GM19099 (cell line): ENCODE measurements around the gene FBXO24.

Experiments
- POLR2A ChIP-seq: IDR thresholded peaks from 3 replicates; pipeline ENCODE4 v1.6.1; 2011; ENCODE audit warnings: low read depth; ENCODE audit not compliant: insufficient read length; ENCODE audit errors: extremely low read depth

FBXO24 gene

DNA sequence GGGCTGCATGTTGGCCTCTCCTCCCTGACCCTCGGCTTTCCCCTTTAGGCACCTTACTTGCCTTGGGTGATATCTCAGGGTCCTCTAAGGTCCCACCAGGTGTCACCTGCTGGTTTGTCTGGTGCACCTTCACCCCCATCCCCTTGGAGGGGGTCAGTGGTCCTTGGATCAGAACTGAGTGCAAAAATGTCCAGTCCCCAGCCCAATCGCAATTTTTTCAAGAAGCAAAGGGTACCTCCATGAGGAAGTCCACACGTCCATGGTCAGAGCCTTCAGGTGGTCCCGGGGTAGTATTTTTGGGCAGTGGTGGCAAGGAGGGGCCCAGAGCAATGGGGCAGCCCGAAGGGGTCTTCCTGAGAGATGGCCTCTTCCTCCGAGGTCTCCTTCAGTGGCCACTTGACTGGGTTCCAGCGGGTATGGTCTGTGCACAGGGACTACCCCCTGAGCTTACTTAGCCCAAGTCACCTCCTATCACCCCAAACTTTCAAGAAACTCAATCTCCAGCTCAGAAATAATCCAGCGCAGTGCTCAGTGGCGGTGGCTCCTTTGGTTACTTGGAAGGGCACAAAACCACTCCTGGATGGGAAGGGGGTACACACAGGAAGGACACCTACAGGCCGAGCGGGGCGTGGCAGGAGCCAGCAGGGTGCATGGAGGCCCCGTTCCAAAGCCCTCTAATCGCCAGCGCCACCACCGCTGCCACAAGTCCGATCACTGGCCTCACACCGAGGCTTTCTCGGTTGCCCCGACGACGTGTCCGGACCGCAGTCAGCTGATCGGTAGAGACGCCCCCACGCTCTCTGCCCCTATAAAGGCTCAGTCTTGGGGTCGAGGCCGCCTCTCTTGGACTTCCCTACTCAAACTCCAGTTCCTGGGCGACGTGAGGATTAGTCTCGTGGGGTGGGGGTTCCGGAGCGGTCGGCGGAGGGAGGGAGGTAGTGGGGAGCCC, 17.0 kb upstream of the FBXO24 start:
- TF ChIP-seq POLR2A = peak; percentile 23

DNA sequence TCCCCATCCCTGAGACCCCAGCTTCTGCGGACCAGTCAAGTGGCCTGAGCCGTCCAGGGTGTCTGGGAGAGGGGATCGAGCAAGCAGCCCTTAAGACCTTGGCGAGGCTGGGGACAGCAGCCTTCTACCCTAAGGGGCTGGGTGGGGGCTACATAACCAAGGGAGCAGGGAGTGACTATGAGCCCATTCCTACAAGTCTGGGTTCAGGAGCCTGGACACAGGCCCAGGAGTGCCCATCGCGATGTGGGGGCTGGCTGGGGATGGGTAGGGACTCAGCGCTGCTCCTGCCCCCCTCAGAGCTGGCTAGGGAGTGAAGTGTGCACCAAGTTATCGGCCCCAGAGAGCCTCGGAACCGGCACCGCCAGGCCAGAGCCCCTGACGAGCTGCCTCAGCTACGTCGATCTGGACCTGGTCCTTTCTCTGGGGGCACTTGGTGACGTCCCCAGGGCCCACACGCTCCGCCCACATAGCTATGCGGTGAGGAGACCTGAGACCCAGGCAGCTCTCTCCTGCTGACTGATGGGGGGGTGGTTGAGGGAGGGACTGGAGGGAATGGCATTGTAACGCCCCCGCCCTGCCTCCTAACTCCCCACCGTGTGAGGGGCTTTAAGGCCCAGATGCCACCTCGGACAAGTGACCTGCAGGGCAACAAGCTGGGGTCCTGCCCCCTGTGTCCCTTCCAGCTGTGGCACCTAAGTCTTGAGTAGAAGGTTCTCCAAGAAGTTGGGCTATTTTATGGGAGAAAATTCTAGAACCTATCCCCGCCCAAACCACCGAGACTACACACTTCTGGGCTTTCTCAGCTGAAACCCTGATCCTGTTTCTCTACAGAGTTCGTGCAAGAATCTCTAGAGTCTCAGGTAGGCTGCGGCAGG, 14.9 kb upstream of the FBXO24 start:
- no peak for TF ChIP-seq POLR2A

DNA sequence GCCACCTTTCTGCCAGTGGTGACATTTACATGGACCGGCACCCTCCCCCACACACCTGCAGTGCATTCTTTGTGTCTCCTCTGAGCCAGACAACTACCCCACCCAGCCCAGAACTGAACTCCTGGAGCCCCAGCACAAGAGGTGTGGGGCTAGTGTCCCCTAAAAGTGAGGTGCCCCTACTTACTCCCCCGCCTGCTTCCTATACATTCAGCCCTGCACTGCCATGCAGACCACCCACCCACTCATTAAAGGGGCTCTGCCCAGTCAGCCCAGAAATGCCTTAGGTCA, 14.4 kb upstream of the FBXO24 start:
- no peak for TF ChIP-seq POLR2A

DNA sequence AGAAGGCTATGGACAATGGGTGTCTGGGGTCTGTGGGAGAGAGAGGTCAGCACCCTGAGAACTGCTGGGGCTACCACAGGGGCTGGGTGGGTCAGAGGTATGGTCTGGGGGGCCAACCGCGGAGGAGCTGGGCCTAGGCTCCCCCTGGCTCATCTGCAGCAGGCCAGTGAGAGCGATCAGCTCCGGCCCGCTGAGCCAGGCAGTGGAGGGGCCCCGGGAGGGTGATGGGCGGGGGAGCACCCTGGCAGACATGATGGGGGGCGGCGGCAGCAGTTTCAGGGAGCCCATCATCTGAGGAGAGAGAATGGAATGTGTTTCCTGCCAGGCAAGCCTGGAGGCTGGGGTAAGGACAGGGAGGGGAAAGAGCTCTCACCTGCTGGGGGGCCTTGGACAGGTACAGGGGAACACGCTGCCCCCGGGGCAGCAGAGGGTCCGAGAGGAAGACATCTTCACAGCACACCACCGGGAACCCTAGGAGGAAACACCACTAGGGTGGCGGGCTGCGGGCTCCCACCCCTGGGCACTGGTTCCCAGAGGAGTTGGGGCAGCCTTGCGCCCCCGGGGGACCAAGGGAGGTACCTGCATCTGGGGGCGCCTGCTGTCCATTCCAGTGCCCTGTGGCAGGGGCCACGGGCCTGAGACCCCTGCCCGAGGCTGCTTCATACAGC, 13.7 kb upstream of the FBXO24 start:
- TF ChIP-seq POLR2A = no peak

DNA sequence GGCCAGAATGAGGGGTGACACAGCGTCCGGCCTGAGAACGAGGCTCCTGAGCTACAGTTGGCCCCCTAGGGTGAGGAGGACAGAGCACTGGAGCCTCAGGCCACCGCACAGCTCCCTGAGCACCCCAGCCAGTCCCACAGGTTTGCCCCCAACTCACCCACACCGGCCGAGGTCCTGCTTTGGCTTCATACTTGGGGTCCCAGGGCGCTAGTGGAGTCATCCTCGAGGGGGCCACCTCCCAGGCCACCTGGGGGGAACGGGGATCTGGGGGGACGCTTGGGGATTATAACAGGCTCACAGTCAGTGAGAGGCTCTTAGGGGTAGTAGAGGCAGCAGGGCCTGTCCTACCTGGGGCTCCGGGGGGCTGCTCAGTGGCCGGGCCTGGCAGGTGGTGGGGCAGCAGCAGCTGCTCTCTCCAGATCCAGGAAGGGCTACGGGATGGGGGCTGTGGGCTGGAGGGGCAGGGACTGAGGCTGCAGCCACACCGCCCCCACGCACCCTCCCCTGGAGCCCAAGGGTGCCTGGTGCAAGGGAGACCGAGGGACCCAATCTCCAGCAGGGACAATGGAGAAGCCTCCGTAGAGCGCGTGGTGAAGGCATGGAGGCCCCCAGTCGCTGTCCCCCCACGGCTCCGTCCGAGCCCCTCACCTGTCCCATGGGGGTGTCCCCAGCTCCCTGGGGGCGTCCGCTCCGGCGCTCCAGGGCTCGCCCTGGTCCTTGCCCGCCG, 13.0 kb upstream of the FBXO24 start:
- no peak for TF ChIP-seq POLR2A

DNA sequence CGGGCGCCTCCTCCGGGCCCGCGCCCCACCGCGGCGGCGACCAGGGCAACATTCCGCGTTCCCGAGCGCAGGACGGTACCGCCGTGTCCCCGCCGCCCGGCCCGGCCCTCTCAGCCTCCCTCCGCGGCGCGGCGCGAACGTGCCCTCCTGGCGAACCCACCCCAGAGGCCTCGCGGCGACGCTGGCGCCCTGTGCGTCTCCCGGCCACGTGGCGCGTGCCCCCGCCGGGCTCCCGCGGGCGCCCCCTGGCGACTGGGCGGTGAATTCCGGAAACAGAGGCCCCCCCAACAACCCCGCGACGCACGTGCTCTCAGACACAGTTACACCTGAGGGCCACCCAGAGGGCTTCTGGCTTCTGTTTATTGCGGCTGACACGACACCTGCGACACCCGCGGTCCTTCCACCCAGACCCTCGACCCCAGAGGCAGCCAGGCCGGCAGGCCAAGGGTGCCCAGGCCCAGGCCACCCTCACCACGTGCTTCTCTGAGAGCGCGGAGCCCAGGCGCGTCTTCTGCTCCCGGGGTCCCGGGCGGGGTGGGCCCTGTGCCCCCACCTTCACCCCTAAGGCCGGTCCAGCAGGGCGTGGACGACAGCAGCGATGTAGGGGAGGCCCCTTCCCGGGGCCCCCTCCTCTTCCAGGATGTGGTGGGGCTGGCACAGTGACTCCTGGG, 12.3 kb upstream of the FBXO24 start, which contains the start of gene SAP25:
Gene SAP25 (minus strand): TSS at position 210 of the 671 bp plus-strand sequence. CDS start 158 bp downstream, at position 52.
- no peak for TF ChIP-seq POLR2A

DNA sequence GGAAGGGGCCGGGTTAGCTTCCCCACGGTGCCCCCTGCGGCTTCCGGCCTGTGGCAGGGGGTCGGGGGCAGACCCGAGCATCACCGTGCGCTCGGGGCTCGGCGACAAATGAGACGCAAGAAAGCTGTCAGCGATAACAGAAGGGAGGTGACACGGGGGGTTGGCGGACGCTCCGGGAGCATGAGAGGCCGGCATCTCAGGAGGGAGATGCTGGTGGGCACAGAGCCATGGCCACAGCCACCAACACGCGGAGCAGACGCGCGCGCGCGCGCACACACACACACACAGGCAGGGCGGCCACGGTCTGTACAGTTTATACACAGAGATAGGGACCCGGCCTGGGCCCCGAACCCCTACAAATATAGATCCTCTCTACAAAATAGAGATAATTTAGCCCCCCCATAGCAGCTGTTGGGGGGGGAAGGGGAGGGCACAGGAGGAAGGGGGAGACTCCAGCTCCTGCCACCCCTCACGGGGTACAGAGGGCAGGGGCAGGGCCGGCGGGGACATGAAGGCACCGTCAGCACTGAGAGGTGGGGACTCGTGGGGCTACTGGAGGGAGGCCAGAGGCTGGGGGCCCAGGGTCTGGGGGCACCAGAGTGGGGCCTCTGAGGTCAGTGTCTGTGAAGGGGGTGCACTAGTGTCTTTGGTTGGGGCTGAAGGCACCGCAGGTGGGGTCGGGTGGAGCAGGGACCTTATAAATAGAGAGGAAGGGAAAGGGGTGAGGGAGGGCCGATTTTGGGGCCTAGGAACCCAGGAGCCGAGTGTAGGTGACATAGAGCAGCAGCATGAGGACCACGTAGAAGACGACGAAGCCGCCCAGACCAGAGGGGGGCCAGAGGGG, 11.5 kb upstream of the FBXO24 start:
- no peak for TF ChIP-seq POLR2A

DNA sequence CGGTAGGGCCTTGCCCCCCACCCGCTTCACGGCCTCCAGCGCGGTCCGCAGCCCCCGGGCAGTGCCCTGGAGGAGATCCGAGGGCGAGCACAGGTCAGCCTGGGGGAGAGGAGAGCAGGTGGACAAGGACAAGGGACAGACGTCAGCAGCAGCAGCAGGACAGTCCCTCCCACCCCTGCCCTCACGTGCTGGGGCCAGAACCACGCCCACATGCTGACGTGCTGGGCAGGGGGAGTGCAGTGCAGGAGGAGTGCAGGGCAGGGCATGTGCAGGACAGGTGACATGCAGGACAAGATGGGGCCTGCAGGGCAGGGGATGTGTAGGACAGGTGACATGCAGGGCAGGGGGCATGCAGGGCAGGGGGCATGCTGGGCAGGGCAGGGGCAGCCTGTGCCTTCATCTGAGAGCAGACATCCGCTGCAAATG, 10.9 kb upstream of the FBXO24 start:
- no peak for TF ChIP-seq POLR2A

DNA sequence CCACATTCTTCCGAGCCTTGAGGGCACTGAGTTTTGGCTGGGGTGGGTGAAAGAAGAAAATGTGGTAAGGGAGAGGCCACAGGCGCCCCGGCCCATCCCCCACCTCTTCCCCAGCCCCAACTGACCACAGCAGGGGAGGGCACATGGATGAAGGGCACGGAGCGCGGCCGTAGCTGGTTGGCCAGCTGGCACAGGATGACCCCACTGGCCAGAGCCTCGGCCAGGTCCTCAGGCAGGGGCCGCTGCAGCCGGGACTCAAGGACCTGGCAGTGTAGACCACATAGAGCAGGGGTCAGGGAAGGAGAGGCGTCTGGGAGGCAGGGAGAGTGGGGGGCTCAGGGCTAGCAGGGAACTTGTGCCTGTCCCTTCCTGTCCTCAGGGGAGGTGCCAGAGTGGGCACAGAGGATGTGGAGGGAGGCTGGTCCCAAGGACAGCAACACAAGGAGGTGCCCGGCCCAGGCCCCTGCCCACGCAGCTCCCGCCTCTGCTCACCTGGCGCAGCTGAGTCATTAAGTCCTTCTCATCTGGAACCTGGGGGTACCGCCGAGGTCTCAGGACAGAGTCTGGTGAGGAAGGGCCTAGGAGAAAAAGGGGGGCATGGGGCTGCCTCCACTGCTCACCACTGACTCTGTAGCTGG, 10.3 kb upstream of the FBXO24 start:
- TF ChIP-seq POLR2A = no peak

DNA sequence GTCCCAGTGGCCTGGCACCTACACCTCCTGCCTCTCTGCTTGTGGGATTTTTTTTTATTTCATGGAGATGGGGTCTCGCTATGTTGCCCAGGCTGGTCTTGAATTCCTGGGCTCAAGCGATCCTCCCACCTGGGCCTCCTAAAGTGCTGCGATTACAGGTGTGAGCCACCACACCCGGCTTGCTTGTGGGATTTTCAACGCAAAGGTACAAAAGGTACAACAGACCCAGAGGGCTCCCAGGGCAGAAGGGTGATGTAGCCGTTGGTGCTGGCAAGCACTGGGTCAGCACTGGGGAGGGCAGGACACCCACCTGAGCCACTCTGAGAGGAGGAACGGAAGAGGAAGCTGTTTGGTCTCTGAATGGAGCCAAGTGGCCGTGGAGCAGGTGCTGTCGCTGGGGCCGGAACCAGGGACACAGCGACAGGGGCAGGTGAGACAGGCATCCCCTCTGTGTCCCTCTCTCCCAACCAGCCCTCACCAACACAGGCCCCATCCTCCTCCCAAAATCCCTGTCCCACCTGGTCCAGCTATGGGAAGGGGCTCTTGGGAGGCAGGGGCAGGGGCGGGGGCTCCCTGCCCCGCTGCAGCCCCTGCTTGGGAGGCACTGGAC, 9.6 kb upstream of the FBXO24 start:
- no peak for TF ChIP-seq POLR2A

DNA sequence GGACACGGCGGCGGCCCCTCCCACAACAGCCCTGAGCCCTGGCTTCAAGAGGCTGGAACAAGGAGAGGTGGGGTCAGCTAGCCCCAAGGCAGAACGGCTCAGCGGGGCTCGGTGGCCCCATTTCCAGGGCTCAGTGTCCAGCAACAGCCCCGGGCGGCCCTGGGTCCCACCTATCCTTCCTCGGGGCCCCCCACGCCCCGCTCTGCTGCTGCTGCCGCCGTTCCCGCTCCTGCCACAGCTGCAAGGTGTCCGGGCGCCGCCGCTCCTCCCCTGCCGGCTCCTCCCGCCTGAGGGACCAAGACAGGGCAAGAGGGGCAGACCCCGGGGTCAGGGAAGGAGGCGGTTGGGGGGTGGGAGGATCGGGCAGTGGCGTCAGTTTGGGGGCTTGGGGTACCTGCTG, 9.0 kb upstream of the FBXO24 start:
- TF ChIP-seq POLR2A = no peak

DNA sequence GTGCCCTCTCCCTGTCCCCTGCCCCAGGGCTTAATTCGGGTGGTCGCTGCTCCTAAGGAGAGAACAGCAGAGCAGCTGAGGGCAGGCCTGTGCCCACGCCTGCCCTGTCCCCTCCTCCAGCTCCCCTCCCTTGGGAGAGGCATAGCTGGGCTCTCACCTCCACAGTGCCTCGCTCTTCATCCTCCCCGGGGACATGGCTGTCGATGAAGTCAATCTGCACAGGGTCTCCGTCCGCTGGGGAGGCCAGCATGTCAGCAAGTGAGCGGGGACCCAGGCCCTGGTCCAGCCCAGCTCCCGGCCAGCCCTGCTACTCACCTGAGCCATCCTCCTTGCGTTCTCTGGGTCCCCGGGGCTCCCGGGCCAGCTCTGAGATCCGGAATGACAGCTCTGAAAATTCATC, 8.6 kb upstream of the FBXO24 start:
- no peak for TF ChIP-seq POLR2A
